ENCODE data around the gene TK2.

Gene TK2

DNA sequence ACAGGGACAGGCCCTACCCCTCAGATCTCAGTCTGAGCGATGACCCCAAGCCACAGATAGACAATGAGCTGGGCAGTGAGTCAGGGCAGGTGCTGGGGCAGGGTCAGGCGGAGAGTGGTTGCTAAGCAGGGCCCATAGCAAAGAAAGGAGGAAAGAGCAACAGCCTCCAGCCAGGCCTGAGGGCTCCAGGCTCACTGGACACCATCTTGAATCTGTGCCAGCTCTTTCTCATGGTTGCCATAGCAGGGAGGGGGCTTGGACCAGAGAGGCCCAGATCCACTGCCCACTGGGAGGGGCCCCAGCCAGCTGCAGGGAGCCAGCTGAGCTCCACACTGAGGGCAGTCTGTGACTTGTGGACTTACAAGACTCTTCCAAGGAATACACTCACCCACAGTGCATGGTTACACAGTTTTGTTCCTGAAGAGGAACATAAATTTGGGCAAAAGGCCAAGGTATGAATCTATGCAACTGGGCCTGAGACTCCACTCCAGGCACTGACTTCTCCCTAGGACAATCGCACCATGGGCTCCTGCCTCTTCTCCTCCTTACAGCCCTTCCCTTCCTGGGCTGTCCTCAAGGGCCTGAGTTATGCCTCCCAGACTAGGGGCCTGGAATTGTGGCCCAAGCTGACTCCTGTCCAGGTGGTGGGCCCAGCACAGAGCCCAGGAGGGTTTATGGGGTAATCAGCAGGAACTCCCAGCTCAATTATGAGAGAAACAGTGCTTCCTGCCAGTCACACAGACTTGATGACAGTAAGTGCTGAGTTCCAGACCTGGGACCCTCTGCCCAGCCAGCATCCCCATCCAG is 62.9 kb downstream of the TK2 start:
- no peak overlapping the region for H3K4me3 ChIP-seq (ENCODE audit: low read depth, low read length)
- POLR2A ChIA-PET: no interaction called here
- CTCF ChIA-PET: interaction anchor here (0.8 to 2.2 kb wide), 15 partner anchors 10 to 172 kb away, joined by 3 to 14 read pairs (median 3); no protein-coding TSS in a partner anchor
- DNase-seq (ENCODE audit: low read depth, low spot score): no peak
- TF ChIP-seq, protein P1, sequence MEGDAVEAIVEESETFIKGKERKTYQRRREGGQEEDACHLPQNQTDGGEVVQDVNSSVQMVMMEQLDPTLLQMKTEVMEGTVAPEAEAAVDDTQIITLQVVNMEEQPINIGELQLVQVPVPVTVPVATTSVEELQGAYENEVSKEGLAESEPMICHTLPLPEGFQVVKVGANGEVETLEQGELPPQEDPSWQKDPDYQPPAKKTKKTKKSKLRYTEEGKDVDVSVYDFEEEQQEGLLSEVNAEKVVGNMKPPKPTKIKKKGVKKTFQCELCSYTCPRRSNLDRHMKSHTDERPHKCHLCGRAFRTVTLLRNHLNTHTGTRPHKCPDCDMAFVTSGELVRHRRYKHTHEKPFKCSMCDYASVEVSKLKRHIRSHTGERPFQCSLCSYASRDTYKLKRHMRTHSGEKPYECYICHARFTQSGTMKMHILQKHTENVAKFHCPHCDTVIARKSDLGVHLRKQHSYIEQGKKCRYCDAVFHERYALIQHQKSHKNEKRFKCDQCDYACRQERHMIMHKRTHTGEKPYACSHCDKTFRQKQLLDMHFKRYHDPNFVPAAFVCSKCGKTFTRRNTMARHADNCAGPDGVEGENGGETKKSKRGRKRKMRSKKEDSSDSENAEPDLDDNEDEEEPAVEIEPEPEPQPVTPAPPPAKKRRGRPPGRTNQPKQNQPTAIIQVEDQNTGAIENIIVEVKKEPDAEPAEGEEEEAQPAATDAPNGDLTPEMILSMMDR (IDR thresholded peaks at IDR 0.05; ENCODE audit: insufficient read depth, low read length, missing control alignments): no peak

DNA sequence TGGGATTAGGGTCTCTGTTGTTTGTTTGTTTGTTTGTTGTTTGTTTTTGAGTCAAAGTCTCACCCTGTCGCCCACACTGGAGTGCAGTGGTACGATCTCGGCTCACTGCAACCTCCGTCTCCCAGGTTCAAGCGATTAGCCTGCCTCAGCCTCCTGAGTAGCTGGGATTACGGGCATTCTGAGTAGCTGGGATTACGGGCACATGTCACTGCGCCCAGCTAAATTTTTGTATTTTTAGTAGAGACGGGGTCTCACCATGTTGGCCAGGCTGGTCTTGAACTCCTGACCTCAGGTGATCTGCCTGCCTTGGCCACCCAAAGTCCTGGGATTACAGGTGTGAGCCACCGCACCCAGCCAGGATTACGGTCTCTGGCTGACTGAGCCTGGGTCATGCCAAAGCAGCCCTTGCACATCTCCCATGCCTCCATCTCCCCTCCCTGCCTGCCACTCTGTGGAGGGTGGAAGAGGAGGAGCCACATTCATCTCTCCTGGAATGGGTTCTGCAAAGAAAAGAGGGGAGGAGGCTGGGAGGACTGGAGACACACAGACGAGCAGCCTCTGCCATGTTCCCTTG is 63.6 kb downstream of the TK2 start:
- POLR2A ChIA-PET: no interaction called here
- no peak overlapping the region for H3K4me3 ChIP-seq (ENCODE audit: low read depth, low read length)
- CTCF ChIA-PET: interaction anchor here (0.8 to 2.2 kb wide), 10 partner anchors 9 to 132 kb away, joined by 3 to 14 read pairs (median 6); no protein-coding TSS in a partner anchor
- TF ChIP-seq, protein P1 (IDR thresholded peaks at IDR 0.05; ENCODE audit: insufficient read depth, low read length, missing control alignments): no peak
- DNase-seq (ENCODE audit: low read depth, low spot score): no peak

DNA sequence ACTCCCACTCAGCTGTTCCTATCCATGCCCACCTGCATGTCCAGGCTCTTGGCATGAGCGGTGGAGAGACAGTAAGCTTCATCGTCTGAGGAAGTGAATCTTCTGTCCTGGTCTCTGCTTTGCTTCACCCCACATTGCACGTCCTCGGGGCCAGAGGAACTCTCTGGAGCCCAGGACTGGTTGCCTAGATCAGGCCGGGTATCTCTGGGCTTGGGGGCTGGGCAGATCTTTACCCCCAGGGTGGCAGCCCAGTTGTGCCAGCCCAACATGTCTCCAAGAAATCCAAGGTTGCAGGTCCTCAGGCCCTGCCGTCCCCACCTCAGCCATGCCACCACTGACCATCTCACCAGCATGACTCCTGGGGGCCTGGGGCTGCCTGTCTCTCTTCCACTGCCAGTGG is 64.5 kb downstream of the TK2 start:
- TF ChIP-seq, protein P1 (IDR thresholded peaks at IDR 0.05; ENCODE audit: insufficient read depth, low read length, missing control alignments): no peak
- POLR2A ChIA-PET: no interaction called here
- CTCF ChIA-PET: interaction anchor here (0.6 to 15.2 kb wide), 6 partner anchors 9 to 141 kb away, joined by 3 to 273 read pairs (median 6); no protein-coding TSS in a partner anchor
- DNase-seq (ENCODE audit: low read depth, low spot score): no peak
- no peak overlapping the region for H3K4me3 ChIP-seq (ENCODE audit: low read depth, low read length)

DNA sequence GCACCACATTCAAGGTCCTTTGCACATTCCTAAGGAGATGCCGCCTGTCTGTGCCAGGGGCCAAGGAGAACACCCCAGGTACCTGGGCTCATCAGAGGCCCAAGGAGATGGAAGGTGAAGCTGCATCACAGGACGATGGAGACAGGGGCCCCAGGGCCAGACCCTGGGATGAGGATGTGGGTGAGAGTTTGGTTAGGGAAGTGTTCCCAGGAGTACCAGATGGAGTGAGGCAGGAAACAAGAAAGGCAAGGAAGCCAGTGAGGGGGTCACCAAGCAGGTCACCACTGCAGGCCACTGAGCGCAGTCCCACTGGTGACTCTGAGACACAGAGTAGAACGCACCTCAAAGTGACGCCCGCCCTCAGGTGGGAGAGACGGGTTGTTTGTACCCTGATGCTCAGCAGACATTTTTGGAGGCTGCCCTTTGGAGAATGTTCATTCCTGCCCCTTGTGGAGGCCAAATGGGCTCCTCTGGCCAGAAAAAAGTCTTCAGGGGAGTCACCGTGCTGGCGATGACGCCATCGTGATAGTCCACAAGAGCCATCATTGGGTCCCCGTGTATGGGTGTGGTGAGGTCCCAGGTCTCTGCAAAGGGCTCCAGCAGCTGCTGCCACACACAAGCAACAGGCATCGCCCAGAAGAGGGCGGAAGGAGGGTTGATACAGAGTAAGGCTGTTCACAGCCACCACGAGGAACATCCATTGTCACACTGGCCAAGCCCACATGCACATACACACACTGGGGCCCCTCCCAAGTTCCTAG is 65.3 kb downstream of the TK2 start:
- DNase-seq (ENCODE audit: low read depth, low spot score): no peak
- ChIA-PET POLR2A (no interaction called here), CTCF (interaction anchor here (0.7 to 15.2 kb wide), 11 partner anchors 9 to 129 kb away, joined by 3 to 273 read pairs (median 6); no protein-coding TSS in a partner anchor)
- TF ChIP-seq, protein P1 (IDR thresholded peaks at IDR 0.05; ENCODE audit: insufficient read depth, low read length, missing control alignments): no peak
- no peak overlapping the region for H3K4me3 ChIP-seq (ENCODE audit: low read depth, low read length)

DNA sequence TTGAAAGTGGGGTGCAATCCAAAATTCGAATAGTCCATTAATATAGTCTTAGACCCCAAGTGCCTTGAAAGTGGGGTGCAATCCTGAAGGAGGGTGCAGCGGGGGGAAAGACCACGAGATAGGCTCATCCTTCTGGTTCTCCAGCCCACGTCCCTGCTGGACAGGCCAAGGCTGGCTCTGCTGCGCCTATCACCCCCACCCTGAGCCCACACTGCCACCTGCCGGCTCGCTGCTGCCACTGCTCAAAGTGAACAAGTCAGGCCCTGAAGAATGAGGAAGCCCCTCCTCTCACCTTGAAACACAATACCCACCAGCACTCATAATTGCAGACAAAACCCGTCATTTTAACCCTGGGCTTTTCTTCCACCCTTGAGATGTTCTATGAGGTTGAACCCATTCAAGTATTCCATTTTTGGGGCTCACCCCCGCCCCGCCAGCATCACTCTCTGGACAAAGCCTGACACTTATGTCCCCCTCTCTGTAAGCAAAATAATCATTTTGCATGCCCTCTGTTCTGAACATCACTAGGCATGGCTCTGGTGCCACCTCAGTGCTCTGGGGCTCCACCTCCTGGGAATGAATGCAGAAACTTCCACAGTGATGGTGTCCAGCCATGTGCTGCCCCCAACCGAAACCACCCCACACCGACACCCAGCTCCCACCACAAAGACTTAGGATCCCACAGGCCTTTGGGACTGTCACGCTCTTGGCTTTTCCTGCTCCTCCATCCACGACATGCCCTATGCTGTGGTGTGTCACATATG is 66.1 kb downstream of the TK2 start:
- no peak for DNase-seq (ENCODE audit: low read depth, low spot score)
- ChIA-PET POLR2A (no interaction called here), CTCF (interaction anchor here (0.6 to 15.2 kb wide), 14 partner anchors 11 to 128 kb away, joined by 3 to 273 read pairs (median 6); no protein-coding TSS in a partner anchor)
- TF ChIP-seq, protein P1 (IDR thresholded peaks at IDR 0.05; ENCODE audit: insufficient read depth, low read length, missing control alignments): peak; percentile 99
- H3K4me3 ChIP-seq (ENCODE audit: low read depth, low read length): no peak overlapping the region

All from AG04449 (cell line).